HG02798 (cell line): ENCODE results near the gene TMEM89.

Experiments used
- ATAC-seq: cut with Tn5 transposase; IDR thresholded peaks from one replicate; pipeline ENCODE4 v1.9.1; 2021; ENCODE audit warnings: mild to moderate bottlenecking; ENCODE audit not compliant: unreplicated experiment, poor library complexity

Gene TMEM89

GRCh38 chr3:48621461-48621869, at the start of gene TMEM89:
TSS of gene TMEM89 (minus strand) at chr3:48621769. CDS start at chr3:48621756, 13 bp downstream.
- no peak for ATAC-seq

GRCh38 chr3:48664929-48665328, 43.4 kb upstream of the TMEM89 start:
- ATAC-seq, result no peak

GRCh38 chr3:48664313-48664644, 42.7 kb upstream of the TMEM89 start:
- ATAC-seq, result no peak

GRCh38 chr3:48663489-48664312, 42.1 kb upstream of the TMEM89 start:
- ATAC-seq, result peak; percentile 88

GRCh38 chr3:48662753-48663488, 41.4 kb upstream of the TMEM89 start, which contains the start of gene CELSR3:
TSS of gene CELSR3 (minus strand) at chr3:48662886. CDS start at chr3:48662634, 252 bp downstream.
- ATAC-seq, result peak; percentile 31

- no peak for ATAC-seq
Observed at GRCh38 chr3:48662145-48662752, 40.7 kb upstream of the TMEM89 start.

GRCh38 chr3:48661501-48662144, 40.1 kb upstream of the TMEM89 start:
- ATAC-seq, result no peak

- no peak for ATAC-seq
Observed at GRCh38 chr3:48660800-48661400, 39.3 kb upstream of the TMEM89 start.

GRCh38 chr3:48656841-48657281, 35.3 kb upstream of the TMEM89 start:
- no peak for ATAC-seq

- ATAC-seq, result peak; percentile 54
Observed at GRCh38 chr3:48656061-48656840, 34.7 kb upstream of the TMEM89 start.

GRCh38 chr3:48655606-48656005, 34.0 kb upstream of the TMEM89 start:
- ATAC-seq, result no peak

- no peak for ATAC-seq
Observed at GRCh38 chr3:48655063-48655462, 33.5 kb upstream of the TMEM89 start.

GRCh38 chr3:48652923-48653715, 31.6 kb upstream of the TMEM89 start:
- ATAC-seq, result no peak

- ATAC-seq, result no peak
Observed at GRCh38 chr3:48651771-48652170, 30.2 kb upstream of the TMEM89 start.

- no peak for ATAC-seq
Observed at GRCh38 chr3:48650723-48651122, 29.2 kb upstream of the TMEM89 start.

- no peak for ATAC-seq
Observed at GRCh38 chr3:48648188-48648850, 26.8 kb upstream of the TMEM89 start.

GRCh38 chr3:48647714-48648113, 26.1 kb upstream of the TMEM89 start:
- ATAC-seq, result no peak
